ENCODE measurements around the gene RMC1.

RMC1 gene

DNA sequence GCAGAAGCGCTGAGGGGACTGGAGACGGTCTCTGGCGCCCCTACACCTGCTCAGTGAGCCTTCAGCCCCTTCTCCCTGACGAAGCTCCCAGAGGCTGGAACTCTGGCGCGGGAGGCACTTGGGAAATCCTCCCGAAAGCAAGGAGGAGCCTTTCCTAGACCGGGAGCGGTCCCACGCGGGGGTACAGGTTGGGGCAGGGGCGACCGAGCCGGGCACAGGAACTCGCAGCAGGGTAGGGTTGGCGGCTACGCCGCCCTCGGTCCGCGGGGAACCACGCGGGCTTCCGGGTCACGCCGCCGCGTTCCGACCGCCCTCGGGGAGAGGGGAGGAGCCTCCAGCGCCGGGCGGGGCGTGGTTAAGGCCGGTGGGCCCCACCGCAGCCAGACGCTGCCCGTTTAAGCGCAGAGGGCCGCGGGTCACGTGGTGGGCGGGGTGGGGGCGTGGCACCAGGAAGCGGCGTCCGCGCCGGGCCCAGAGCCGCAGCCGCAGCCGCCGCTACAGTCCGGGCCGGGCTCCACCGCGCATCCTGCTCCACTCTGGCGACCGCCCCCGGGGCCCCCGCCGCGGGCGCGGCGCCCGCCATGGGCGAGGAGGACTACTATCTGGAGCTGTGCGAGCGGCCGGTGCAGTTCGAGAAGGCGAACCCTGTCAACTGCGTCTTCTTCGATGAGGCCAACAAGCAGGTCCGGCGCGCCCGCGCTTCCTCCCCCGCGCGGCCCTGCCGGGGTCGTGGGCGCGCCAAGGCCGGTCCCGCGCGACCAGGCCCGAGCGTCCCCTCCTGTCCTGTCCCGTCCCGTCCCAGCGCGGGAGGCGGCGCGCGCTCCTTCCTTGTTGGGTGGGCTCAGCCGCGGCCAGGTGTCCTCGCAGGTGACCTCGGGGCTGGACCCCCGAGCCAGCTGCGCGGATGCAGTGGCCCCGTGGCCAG lies at the start of gene RMC1:
TSS of gene RMC1 (plus strand) at position 474 of the 925 bp plus-strand sequence. CDS start at position 582, 108 bp downstream.
- Histone ChIP-seq H3K9me3 (ENCODE audit: insufficient read depth, low read depth, low read length) (no peaks in the 10 kb centered on the region), H3K27ac (ENCODE audit: low read length) (no peak within 1 kb of the TSS), H3K9ac (ENCODE audit: low read depth, low read length) (peak within 1 kb of the TSS; percentile 76), H3K4me1 (ENCODE audit: insufficient read depth, low read length) (no peaks in the 10 kb centered on the region; the same call in 1 of the 2 replicates), H3K36me3 (ENCODE audit: insufficient read depth, low read depth, low read length) (peaks cover 10% of the 10 kb centered on the region), H3K4me3 (ENCODE audit: low read length) (peak within 1 kb of the TSS; percentile 87), H3K27me3 (ENCODE audit: insufficient read depth, low read length) (peaks cover 31% of the 10 kb centered on the region)

DNA sequence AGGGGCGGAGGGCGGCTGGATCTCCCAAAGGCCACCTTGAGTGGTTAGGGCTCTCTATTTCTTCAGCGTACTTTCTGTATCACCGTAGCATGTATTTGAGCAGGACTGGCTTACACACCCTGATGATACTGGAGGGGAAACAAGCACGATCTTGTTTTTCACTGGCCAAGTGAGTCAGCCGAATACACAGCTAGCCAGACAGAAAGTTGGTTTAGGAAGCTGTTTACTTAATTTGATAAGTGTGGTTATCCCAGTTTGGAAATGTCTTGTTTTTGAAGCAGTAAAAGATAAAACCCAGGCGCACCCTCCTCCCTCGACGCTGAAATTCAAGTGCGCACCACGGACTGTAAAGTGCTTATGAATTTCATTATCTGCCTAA lies 49.6 kb upstream of the RMC1 start:
- H3K9ac ChIP-seq (ENCODE audit: low read depth, low read length): peak overlapping the region; percentile 81
- no peaks in the 10 kb centered on the region for H3K4me1 ChIP-seq (ENCODE audit: insufficient read depth, low read length)
- H3K36me3 ChIP-seq (ENCODE audit: insufficient read depth, low read depth, low read length): no peaks in the 10 kb centered on the region
- H3K4me3 ChIP-seq (ENCODE audit: low read length): peak overlapping the region; percentile 95
- no peak overlapping the region for H3K27ac ChIP-seq (ENCODE audit: low read length)
- no peaks in the 10 kb centered on the region for H3K9me3 ChIP-seq (ENCODE audit: insufficient read depth, low read depth, low read length)
- H3K27me3 ChIP-seq (ENCODE audit: insufficient read depth, low read length): no peaks in the 10 kb centered on the region

DNA sequence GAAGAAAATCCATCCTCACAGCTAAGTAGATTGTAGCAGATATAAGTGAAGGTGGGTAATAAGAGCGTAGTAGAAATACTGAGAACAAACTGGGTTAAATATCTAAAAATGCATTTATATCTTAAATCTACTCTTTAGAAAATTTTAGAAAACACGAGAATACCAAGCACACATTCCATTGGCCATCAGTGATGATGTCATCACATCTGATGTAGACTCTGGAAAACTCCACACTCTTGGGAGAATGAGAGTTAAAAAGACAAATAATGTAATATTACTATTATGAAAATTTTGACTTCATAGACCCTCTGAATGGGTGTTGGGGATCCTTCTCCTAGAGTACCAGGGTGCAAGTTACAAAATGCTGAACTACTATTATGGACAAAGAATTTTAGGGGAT lies 46.5 kb upstream of the RMC1 start:
- no peak overlapping the region for H3K9ac ChIP-seq (ENCODE audit: low read depth, low read length)
- no peak overlapping the region for H3K27ac ChIP-seq (ENCODE audit: low read length)
- no peaks in the 10 kb centered on the region for H3K4me1 ChIP-seq (ENCODE audit: insufficient read depth, low read length)
- no peaks in the 10 kb centered on the region for H3K27me3 ChIP-seq (ENCODE audit: insufficient read depth, low read length)
- H3K4me3 ChIP-seq (ENCODE audit: low read length): no peak overlapping the region
- no peaks in the 10 kb centered on the region for H3K36me3 ChIP-seq (ENCODE audit: insufficient read depth, low read depth, low read length)
- no peaks in the 10 kb centered on the region for H3K9me3 ChIP-seq (ENCODE audit: insufficient read depth, low read depth, low read length)

DNA sequence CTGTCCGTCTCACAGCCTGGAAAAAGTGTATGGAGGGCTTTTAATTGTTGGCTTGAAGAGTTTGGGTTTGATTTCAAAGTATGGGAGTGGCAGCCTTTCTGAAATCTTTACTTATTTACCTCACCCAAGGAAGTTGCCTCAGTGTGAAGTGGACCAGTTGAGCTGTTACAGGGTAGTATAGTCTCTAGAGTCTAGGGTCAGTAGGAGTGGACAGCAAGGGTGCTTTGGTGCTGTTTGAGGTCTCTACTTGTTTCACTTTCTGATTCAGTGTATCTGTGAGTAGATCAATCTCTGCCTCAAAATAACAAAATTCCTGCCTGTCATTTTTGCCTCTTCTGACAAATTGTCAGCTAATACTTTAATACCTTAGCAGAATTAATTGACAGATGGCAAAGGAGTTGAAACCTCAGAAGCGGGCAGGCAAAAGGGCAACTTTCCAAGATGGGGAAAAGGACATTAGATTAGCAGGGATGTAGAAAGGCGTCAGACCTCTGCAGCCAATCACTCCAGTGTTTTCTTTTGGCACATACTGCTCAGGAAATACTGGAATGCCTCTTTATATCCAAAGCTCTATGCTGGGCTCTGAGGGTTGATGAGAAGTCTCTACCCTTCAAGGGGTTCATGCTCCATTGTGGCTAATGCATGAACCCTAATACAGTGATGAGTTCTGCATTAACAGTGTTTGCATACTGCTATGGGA lies 44.3 kb upstream of the RMC1 start:
- Histone ChIP-seq H3K9me3 (ENCODE audit: insufficient read depth, low read depth, low read length) (no peaks in the 10 kb centered on the region), H3K36me3 (ENCODE audit: insufficient read depth, low read depth, low read length) (peaks cover 18% of the 10 kb centered on the region), H3K27ac (ENCODE audit: low read length) (no peak overlapping the region), H3K4me3 (ENCODE audit: low read length) (no peak overlapping the region), H3K9ac (ENCODE audit: low read depth, low read length) (no peak overlapping the region), H3K27me3 (ENCODE audit: insufficient read depth, low read length) (no peaks in the 10 kb centered on the region), H3K4me1 (ENCODE audit: insufficient read depth, low read length) (no peaks in the 10 kb centered on the region)

DNA sequence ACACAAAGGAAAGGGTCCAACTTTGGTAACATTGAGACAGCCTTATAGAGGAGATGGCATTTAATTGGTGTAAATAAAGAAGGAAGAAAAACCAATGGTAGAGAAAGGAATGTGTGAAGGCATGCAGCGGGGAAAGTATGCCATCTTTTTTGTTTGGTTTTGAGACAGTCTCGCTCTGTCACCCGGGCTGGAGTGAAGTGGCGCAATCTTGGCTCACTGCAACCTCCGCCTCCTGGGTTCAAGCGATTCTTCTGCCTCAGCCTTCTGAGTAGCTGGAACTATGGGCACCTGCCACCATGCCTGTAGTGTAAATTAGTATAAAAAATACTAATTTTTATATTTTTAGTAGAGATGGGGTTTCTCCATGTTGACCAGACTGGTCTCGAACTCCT lies 43.8 kb upstream of the RMC1 start:
- Histone ChIP-seq H3K9ac (ENCODE audit: low read depth, low read length) (no peak overlapping the region), H3K36me3 (ENCODE audit: insufficient read depth, low read depth, low read length) (peaks cover 23% of the 10 kb centered on the region), H3K9me3 (ENCODE audit: insufficient read depth, low read depth, low read length) (no peaks in the 10 kb centered on the region), H3K27ac (ENCODE audit: low read length) (no peak overlapping the region), H3K4me3 (ENCODE audit: low read length) (no peak overlapping the region), H3K27me3 (ENCODE audit: insufficient read depth, low read length) (no peaks in the 10 kb centered on the region), H3K4me1 (ENCODE audit: insufficient read depth, low read length) (no peaks in the 10 kb centered on the region)

DNA sequence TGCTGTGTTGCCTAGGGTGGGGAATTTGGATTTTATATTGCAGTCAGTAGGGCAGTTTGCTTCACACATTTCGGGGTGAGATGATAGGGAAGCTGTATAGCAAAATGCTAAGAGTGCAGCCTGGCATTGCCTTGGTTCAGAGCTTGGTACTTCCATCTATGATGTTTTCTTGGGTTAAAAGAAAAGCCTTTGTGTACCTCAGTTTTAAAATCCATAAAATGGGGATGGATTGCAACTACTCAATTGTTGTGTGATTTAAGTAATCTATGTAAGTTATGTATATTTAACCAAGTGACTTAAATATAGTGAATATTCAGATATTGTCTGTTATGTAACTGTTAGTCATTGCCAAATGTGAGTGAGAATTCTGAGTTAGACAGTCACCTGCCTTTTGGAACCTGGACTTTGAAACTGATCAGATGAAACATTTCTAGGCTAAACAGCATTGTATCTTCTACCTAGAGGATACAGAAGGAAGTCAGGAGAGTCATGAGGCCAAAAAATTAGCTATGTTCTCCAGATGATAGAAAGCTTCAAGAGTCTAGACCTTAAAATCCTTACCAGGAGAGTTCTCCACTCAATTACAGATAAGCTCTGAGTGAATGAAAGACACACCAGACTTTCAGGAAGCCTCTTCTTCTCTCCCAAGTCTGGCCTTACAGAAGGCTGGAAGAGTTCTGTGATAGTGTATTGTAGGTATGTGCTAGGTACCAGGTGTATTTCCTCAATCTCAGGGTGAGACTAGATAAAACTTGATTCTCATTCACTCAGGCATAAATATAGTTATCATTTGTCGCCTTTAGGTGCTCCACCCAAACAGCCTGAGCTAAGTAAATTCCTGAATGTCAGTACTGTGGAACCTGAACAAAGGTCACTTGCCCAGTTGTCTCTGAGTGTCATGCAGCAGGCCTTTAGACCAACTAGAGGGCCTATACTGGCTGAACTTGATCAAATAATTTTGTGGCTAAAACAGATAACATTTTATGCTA lies 42.7 kb upstream of the RMC1 start:
- no peak overlapping the region for H3K4me3 ChIP-seq (ENCODE audit: low read length)
- H3K4me1 ChIP-seq (ENCODE audit: insufficient read depth, low read length): no peaks in the 10 kb centered on the region
- H3K27ac ChIP-seq (ENCODE audit: low read length): no peak overlapping the region
- H3K9ac ChIP-seq (ENCODE audit: low read depth, low read length): no peak overlapping the region
- no peaks in the 10 kb centered on the region for H3K9me3 ChIP-seq (ENCODE audit: insufficient read depth, low read depth, low read length)
- H3K36me3 ChIP-seq (ENCODE audit: insufficient read depth, low read depth, low read length): peaks cover 31% of the 10 kb centered on the region
- H3K27me3 ChIP-seq (ENCODE audit: insufficient read depth, low read length): no peaks in the 10 kb centered on the region

DNA sequence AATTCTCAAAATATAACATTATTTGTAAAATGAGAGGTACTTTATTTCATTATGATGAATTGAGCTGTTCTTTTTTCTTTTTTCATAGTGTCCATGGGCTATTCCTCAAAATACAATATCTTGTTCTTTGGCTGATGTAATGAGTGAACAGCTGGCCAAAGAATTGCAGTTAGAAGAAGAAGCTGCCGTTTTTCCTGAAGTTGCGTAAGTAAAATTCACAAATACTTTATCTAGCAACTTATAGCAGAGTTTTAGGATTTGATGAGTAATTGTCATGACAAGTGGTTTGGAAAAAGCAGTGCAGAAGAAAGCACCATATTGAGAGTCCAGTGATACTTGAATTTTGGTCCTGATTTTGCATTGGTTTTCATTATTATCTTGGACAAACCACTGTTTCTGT lies 40.4 kb upstream of the RMC1 start:
- no peaks in the 10 kb centered on the region for H3K4me1 ChIP-seq (ENCODE audit: insufficient read depth, low read length)
- H3K9ac ChIP-seq (ENCODE audit: low read depth, low read length): no peak overlapping the region
- no peaks in the 10 kb centered on the region for H3K9me3 ChIP-seq (ENCODE audit: insufficient read depth, low read depth, low read length)
- H3K36me3 ChIP-seq (ENCODE audit: insufficient read depth, low read depth, low read length): peaks cover 47% of the 10 kb centered on the region
- H3K27me3 ChIP-seq (ENCODE audit: insufficient read depth, low read length): no peaks in the 10 kb centered on the region
- H3K27ac ChIP-seq (ENCODE audit: low read length): no peak overlapping the region
- H3K4me3 ChIP-seq (ENCODE audit: low read length): no peak overlapping the region

DNA sequence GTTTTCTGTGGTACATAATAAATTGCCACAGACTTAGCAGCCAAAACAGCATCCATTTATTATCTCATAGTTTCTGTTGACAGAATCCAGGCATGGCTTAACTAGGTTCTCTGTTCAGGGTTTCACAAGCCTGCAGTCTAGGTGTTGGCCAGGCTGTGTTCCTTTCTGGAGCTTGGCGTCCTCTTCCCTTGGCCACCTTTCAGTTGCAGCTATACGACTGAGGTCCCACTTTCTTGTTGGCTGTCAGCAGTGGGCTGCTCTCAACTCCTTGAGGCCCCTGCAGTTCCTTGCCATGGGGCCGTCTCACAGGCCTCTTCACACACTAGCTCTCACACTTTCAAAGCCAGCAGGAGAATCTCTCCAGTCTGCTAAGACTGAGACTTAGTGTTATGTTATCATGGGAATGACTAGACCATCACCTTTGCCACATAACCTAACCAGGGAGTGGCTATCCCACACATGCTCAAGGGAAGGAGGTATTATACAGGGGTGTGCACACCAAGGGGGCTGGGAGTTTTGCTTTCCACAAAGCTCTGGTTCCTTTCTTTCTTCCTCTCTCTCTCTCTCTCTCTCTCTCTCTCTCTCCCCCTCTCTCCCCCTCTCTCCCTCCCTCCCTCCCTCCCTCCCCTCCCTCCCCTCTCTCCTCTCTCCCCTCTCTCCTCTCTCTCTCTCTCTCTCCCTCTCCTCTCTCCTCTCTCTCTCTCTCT lies 34.4 kb upstream of the RMC1 start:
- Histone ChIP-seq H3K4me3 (ENCODE audit: low read length) (no peak overlapping the region), H3K9ac (ENCODE audit: low read depth, low read length) (no peak overlapping the region), H3K4me1 (ENCODE audit: insufficient read depth, low read length) (no peaks in the 10 kb centered on the region), H3K9me3 (ENCODE audit: insufficient read depth, low read depth, low read length) (no peaks in the 10 kb centered on the region), H3K27ac (ENCODE audit: low read length) (no peak overlapping the region), H3K36me3 (ENCODE audit: insufficient read depth, low read depth, low read length) (peaks cover 75% of the 10 kb centered on the region), H3K27me3 (ENCODE audit: insufficient read depth, low read length) (no peaks in the 10 kb centered on the region)

DNA sequence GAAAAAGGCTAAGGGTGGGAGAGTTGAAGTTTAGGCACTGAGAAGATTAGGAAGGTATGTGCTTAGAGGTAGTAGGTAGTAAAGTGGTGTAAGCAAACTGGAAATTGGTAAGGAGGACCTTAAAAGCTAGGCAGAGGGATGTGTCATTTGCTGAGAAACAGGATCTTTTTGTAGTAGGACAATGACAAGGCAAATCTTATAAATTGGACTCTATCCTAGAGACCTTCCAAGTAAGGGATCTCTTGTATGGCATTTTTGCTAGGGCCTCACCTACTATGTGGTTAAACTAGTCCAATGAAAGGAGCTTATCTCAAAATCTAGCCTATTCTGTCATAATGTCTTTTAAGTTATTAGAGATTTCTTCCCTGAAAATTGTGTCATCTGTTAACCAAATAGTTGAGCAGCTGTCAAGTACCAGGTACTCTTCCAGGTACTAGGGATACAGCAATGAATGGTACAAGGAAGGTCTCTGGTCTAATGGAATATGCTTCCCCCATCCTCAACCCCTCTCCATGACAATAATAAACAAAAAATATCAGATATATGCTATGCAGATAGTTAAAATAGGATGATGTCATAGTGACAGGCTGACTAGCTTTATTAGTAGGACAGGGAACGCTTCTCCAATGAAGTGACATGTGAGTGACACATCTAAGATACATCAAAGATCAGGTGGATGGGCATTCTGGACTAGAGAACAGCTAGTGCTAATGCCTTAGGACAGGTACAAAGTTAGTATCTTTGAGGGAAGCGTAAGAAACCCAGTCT lies 32.5 kb upstream of the RMC1 start:
- no peaks in the 10 kb centered on the region for H3K9me3 ChIP-seq (ENCODE audit: insufficient read depth, low read depth, low read length)
- no peak overlapping the region for H3K9ac ChIP-seq (ENCODE audit: low read depth, low read length)
- no peaks in the 10 kb centered on the region for H3K27me3 ChIP-seq (ENCODE audit: insufficient read depth, low read length)
- no peak overlapping the region for H3K27ac ChIP-seq (ENCODE audit: low read length)
- H3K4me3 ChIP-seq (ENCODE audit: low read length): no peak overlapping the region
- H3K4me1 ChIP-seq (ENCODE audit: insufficient read depth, low read length): no peaks in the 10 kb centered on the region
- peaks cover 78% of the 10 kb centered on the region for H3K36me3 ChIP-seq (ENCODE audit: insufficient read depth, low read depth, low read length)

DNA sequence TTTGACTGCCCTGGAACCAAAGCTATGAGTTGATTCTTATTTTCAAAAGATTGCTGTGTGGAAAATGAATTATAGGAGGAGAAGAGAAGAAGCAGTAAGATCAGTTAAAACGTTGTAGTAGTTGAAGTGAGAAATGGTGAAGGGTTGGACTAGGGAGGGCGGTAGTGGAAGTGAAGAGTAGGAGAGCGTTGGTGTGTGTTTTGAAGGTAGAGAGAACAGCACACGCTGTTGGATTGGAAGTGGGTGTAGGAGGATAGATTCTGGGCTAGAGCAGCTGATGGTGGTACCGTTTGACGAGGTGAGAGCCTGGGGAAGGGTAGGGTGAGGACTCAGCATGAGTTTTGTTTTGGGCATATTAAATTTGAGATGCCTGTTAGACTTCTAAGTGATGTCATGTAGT lies 31.8 kb upstream of the RMC1 start:
- Histone ChIP-seq H3K36me3 (ENCODE audit: insufficient read depth, low read depth, low read length) (peaks cover 77% of the 10 kb centered on the region), H3K27me3 (ENCODE audit: insufficient read depth, low read length) (no peaks in the 10 kb centered on the region), H3K4me3 (ENCODE audit: low read length) (no peak overlapping the region), H3K27ac (ENCODE audit: low read length) (no peak overlapping the region), H3K9ac (ENCODE audit: low read depth, low read length) (no peak overlapping the region), H3K9me3 (ENCODE audit: insufficient read depth, low read depth, low read length) (no peaks in the 10 kb centered on the region), H3K4me1 (ENCODE audit: insufficient read depth, low read length) (no peaks in the 10 kb centered on the region)

Measured in iPS-20b (cell line).